Aorta (tissue), 5 donors: ENCODE results near the gene DAB2IP. TPM values are rescaled to one million over a fixed set of nuclear protein-coding genes. Genes with fewer than 3 reads are reported as not detected.
A peak's percentile ranks its signal among the peaks of the same experiment; 100 is the strongest.

Source experiments
- ATAC-seq: fragments of 200-7000 bp; cut with Tn5 transposase; one replicate; pipeline ENCODE4 v1.9.1; 2022; ENCODE audit warnings: moderate library complexity; ENCODE audit not compliant: low FRiP score
- DNase-seq, 2 donors: peaks; one replicate each; pipeline ENCODE4 v3.0.0-alpha.2; 2020
- H3K27ac ChIP-seq, 2 donors: one replicate each; pipeline ENCODE4 v1.5.1; 2013; ENCODE audit warnings: low read length in 2 of 2, mild to moderate bottlenecking in 2 of 2, moderate library complexity in 2 of 2, control low read depth in 1 of 2, inconsistent platforms in 1 of 2, low read depth in 1 of 2
- H3K27me3 ChIP-seq, 2 donors: one replicate each; pipeline ENCODE4 v1.6.1; 2013; ENCODE audit warnings: control low read depth in 1 of 2, low read length in 1 of 2, mild to moderate bottlenecking in 1 of 2, moderate library complexity in 1 of 2; ENCODE audit not compliant: insufficient read depth in 2 of 2, control insufficient read depth in 1 of 2
- H3K36me3 ChIP-seq, 2 donors: one replicate each; pipeline ENCODE4 v1.6.1; 2013; ENCODE audit warnings: control low read depth in 1 of 2, low read length in 1 of 2, mild to moderate bottlenecking in 1 of 2; ENCODE audit not compliant: insufficient read depth in 2 of 2, control insufficient read depth in 1 of 2
- H3K4me1 ChIP-seq, 2 donors: one replicate each; pipeline ENCODE4 v1.6.1; 2013; ENCODE audit warnings: low read length in 2 of 2, control low read depth in 1 of 2, mild to moderate bottlenecking in 1 of 2, moderate library complexity in 1 of 2; ENCODE audit not compliant: insufficient read depth in 2 of 2, control insufficient read depth in 1 of 2
- H3K4me3 ChIP-seq, 2 donors: one replicate each; pipeline ENCODE4 v1.5.1; 2013; ENCODE audit warnings: low read length in 2 of 2, control low read depth in 1 of 2, mild to moderate bottlenecking in 1 of 2
- H3K9me3 ChIP-seq: one replicate; pipeline ENCODE4 v1.6.1; 2013; ENCODE audit warnings: mild to moderate bottlenecking, low read length; ENCODE audit not compliant: control insufficient read depth
- WGBS, 2 donors: extraction: QIAGEN DNeasy Blood & Tissue Kit; methylation state at CpG; one replicate each; pipeline ENCODE4 v1.1.7; 2013; 5-methylcytosine and 5-hydroxymethylcytosine counted together
- intact Hi-C, 2 donors: fragments of 100-400 bp; cut with DNase I; formaldehyde crosslinking; loops; one replicate each; pipeline versions ENCODE4 v1.14.2 to v1.15.0; 2022
- polyA plus RNA-seq, 2 donors: library from polyadenylated mRNA; stranded (reverse); fragments of 200-250 nt; gene quantifications; one replicate each; pipeline ENCODE4 v1.2.3, GENCODE V29; 2013
- total RNA-seq, 2 donors: library from RNA; stranded (reverse); fragmentation: NEBNext Ultra II Directional; extraction: Animal tissue kit (Norgen Biotek cat#: 25700); gene quantifications; one replicate each; pipeline ENCODE4 v1.2.1, GENCODE V29; 2021
- donor health status: healthy with polysubstance abuse.
- donor health status: Bipolar disorder and iron deficiency.
- donor health status: DM: no; HTN: no; CAD: no.
- donor health status: DM: no; HTN: no; CAD: no.
- donor health status: DM: yes; HTN: yes; CAD: no.

The DAB2IP gene
- total and polyA plus RNA-seq, 4 donors, result 12.0 to 75.4 (median 51.4) TPM

DNA sequence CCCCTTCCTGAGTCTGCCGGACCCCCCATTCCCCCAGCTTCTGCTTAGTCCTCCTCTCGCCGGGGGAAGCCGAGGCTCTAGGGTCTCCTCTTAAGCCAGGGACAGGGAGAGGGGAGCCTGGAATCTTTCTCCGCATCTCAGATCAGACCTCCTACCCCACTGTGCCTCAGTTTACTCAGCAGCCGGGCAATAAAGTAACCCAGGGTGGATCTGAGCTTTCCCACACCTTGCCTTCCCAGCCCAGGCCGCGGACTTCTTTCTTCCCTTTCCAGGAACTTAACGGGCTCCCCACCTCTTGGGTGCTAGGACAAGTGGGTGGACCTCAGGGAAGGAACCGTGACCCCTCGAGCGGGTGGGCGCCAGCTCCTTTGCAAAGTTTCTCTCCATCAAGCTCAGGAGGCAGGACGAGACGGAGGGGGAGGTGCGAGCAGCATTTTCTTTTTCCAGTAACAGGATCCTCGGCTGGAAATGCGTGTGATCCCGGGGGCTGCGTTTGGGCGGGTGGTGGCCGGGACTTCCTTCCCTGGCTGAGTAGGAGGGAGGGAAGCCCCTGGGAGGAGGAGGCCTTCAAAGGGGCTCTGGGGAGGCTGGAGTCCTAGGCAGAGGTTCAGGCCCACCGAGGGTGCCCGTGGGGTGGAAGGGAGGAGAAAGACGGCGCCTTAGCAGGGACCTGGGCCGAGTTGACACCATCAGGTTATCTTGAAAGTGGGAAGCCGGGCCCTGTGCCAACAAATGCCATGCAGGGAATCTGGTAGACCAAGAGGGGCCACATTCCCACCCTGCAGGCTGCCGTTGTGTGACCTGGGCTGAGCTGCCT is 795 bp downstream of the DAB2IP start:
- ATAC-seq, result peak; percentile 2
- Histone ChIP-seq H3K9me3 (no peaks in the 10 kb centered on the region), H3K27ac (no peak overlapping the region), H3K36me3 (no peaks in the 10 kb centered on the region), H3K27me3 (no peaks in the 10 kb centered on the region), H3K4me1 (no peaks in the 10 kb centered on the region), H3K4me3 (peak overlapping the region; percentile 32 to 34)
- peak in 1 of 2 donors; percentile 82 for DNase-seq
- intact Hi-C loops, result loop anchor here in 1 of 2 donors (5.0 kb wide), 1 partner anchor 50 kb away; no protein-coding TSS in a partner anchor
- 5 to 9% methylated on average over 29 of the region's 29 CpGs for WGBS, 2 donors

GRCh38 chr9:121652838-121653231 is 1.4 kb downstream of the DAB2IP start:
- Histone ChIP-seq H3K9me3 (no peaks in the 10 kb centered on the region), H3K4me3 (no peak overlapping the region), H3K36me3 (no peaks in the 10 kb centered on the region), H3K27ac (no peak overlapping the region), H3K4me1 (no peaks in the 10 kb centered on the region), H3K27me3 (no peaks in the 10 kb centered on the region)
- DNase-seq (no peak), ATAC-seq (no peak)
- WGBS, 2 donors, result 73 to 81% methylated on average over 2 of the region's 2 CpGs
- intact Hi-C loops, result loop anchor here in 1 of 2 donors (5.0 kb wide), 1 partner anchor 51 kb away; no protein-coding TSS in a partner anchor

- no peak overlapping the region for H3K27ac ChIP-seq
- H3K9me3 ChIP-seq, result no peaks in the 10 kb centered on the region
- no peaks in the 10 kb centered on the region for H3K36me3 ChIP-seq
- WGBS, 2 donors, result 91% methylated on average over 3 of the region's 3 CpGs
- DNase-seq, result no peak
- H3K27me3 ChIP-seq, result no peaks in the 10 kb centered on the region
- H3K4me1 ChIP-seq, result no peaks in the 10 kb centered on the region
- no peak for ATAC-seq
- no peak overlapping the region for H3K4me3 ChIP-seq
- intact Hi-C loops, result loop anchor here in 1 of 2 donors (5.0 kb wide), 1 partner anchor 52 kb away; no protein-coding TSS in a partner anchor
These were observed 3.2 kb downstream of the DAB2IP start for GRCh38 chr9:121654499-121655140.

GRCh38 chr9:121655231-121655755 is 3.9 kb downstream of the DAB2IP start:
- Histone ChIP-seq H3K36me3 (no peaks in the 10 kb centered on the region), H3K4me1 (no peaks in the 10 kb centered on the region), H3K27me3 (no peaks in the 10 kb centered on the region), H3K9me3 (no peaks in the 10 kb centered on the region), H3K4me3 (no peak overlapping the region), H3K27ac (no peak overlapping the region)
- 90 to 92% methylated on average over 3 of the region's 3 CpGs for WGBS, 2 donors
- DNase-seq (no peak), ATAC-seq (no peak)
- intact Hi-C loops, result no loop called here

DNA sequence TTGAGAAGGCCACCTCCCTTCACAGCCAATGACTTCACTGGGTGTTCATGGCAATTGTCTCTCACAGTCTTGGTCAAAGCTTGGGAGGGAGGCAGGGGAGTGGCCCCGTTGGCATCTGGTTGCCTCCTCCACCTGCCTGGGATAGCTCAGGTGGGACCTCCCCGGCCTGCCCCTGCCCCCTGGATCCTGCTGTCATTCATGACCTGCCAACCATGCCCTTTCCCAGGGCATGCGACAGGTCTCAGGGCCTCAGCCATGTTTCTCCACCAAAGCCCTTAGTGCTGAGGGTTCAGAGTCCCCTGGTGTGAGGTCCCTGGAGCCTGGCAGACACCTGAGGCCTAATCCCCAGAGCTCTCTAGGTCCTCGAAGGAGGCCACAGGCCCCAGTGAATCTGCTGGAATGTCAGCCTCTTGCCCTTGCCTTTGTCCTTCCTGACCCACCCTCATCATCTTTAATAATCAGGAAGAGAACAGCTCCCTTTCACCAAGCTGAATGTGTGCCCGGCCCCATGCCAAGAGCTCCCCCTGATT is 5.6 kb downstream of the DAB2IP start:
- ATAC-seq (no peak), DNase-seq (no peak)
- 88 to 93% methylated on average over 5 of the region's 5 CpGs for WGBS, 2 donors
- no peaks in the 10 kb centered on the region for H3K36me3 ChIP-seq
- H3K27ac ChIP-seq, result no peak overlapping the region
- no peaks in the 10 kb centered on the region for H3K4me1 ChIP-seq
- H3K4me3 ChIP-seq, result no peak overlapping the region
- intact Hi-C loops, result no loop called here
- no peaks in the 10 kb centered on the region for H3K9me3 ChIP-seq
- no peaks in the 10 kb centered on the region for H3K27me3 ChIP-seq

DNA sequence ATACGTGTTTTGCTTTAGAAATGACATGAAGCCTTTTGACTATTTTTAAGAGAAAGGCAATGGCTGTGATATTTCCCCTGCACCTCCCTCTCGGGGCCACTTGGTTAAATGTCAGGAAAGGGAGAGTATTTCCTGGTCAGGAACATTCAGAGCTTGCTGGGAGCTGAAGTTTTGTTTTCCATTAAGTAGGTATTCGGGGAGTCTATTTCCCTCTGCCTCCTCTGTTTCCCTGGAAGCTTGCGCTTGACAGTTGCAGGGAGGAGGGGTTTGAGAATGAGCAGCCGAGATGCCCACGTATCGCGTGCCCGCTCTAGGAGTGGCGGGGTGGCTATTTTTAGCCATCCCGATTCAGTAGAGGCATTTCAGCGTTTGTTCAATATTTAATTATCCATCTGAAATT is 6.7 kb downstream of the DAB2IP start:
- WGBS, 2 donors, result 2 to 7% methylated on average over 12 of the region's 12 CpGs
- Histone ChIP-seq H3K36me3 (no peaks in the 10 kb centered on the region), H3K4me3 (no peak overlapping the region), H3K27ac (no peak overlapping the region), H3K4me1 (peaks cover 0 to 2% of the 10 kb centered on the region in 2 donors), H3K9me3 (no peaks in the 10 kb centered on the region), H3K27me3 (no peaks in the 10 kb centered on the region)
- no peak for ATAC-seq
- DNase-seq, result no peak
- intact Hi-C loops, result no loop called here

- Histone ChIP-seq H3K36me3 (no peaks in the 10 kb centered on the region), H3K27me3 (no peaks in the 10 kb centered on the region), H3K4me3 (no peak overlapping the region), H3K27ac (no peak overlapping the region), H3K4me1 (peaks cover 0 to 3% of the 10 kb centered on the region in 2 donors), H3K9me3 (no peaks in the 10 kb centered on the region)
- ATAC-seq, result no peak
- 85 to 86% methylated on average over 10 of the region's 10 CpGs for WGBS, 2 donors
- intact Hi-C loops, result no loop called here
- no peak for DNase-seq
These were observed 7.2 kb downstream of the DAB2IP start for GRCh38 chr9:121658591-121658990.

DNA sequence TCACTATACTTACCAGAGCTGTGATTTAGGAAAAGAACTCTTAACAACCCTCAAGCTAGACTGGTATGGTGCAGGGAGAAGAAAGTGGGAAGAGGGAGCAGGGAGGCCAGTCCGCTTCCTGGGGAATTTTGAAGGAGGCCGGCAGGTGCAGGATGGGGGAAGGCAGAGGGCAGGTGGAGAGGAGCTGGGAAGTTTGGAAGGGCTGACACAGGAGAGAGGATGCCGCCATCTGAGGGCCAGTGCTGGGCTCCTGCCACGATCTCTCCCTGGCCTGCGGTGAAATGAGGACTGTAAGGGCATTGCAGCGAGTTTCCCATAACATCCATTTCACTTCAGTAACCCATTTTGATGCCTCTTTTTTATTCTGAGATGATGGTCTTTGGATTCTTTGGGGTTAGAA is 8.9 kb downstream of the DAB2IP start:
- Histone ChIP-seq H3K27ac (no peak overlapping the region), H3K36me3 (no peaks in the 10 kb centered on the region), H3K4me3 (no peak overlapping the region), H3K4me1 (peaks cover 0 to 3% of the 10 kb centered on the region in 2 donors), H3K27me3 (no peaks in the 10 kb centered on the region), H3K9me3 (no peaks in the 10 kb centered on the region)
- ATAC-seq (no peak), DNase-seq (no peak)
- intact Hi-C loops, result no loop called here
- WGBS, 2 donors, result 83 to 94% methylated on average over 6 of the region's 6 CpGs
